Stomach (tissue), 4 donors: ENCODE measurements around the gene ZNF322.

Source experiments
- EP300 ChIP-seq: sonication (generic); formaldehyde crosslinking; IDR thresholded peaks from one replicate; pipeline ENCODE4 v1.6.1; 2017; ENCODE audit warnings: antibody characterized with exemption
- POLR2A ChIP-seq, 4 donors: fragments of 450-650 bp; IDR thresholded peaks; one replicate each; pipeline ENCODE4 v1.6.1; 2016; ENCODE audit warnings: antibody characterized with exemption in 4 of 4, control low read depth in 2 of 4, mild to moderate bottlenecking in 1 of 4, moderate library complexity in 1 of 4
- POLR2AphosphoS5 ChIP-seq, 3 donors: sonication (generic); formaldehyde crosslinking; IDR thresholded peaks; one replicate each; pipeline ENCODE4 v1.6.1; 2016; ENCODE audit warnings: antibody characterized with exemption in 3 of 3
- TF ChIP-seq, protein P1 (sequence below), 7 experiments: fragments of 450-650 bp in 4 of 7; fragments of 200-600 bp in 3 of 7; sonication (generic) in 3 of 7; IDR thresholded peaks; one replicate each; pipeline ENCODE4 v1.5.1; 2016 to 2019; ENCODE audit warnings: antibody characterized with exemption in 7 of 7, control low read depth in 2 of 7, mild to moderate bottlenecking in 1 of 7

DNA sequence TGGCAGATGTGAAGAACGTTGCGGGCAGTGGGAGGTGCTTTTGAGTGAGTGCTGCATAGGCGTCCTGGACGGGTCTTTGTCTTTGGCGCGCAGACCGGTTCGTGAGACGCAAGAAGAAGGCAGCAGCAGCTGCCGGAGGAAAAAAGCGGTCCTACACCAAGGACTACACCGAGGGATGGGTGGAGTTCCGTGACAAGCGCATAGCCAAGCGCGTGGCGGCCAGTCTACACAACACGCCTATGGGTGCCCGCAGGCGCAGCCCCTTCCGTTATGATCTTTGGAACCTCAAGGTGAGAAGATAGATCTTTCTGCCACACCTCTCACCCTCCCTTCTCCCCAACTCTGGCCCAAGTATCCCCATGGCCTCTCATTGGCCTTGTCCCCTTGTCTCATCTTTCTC lies 61.7 kb downstream of the ZNF322 start:
- TF ChIP-seq, protein P1, sequence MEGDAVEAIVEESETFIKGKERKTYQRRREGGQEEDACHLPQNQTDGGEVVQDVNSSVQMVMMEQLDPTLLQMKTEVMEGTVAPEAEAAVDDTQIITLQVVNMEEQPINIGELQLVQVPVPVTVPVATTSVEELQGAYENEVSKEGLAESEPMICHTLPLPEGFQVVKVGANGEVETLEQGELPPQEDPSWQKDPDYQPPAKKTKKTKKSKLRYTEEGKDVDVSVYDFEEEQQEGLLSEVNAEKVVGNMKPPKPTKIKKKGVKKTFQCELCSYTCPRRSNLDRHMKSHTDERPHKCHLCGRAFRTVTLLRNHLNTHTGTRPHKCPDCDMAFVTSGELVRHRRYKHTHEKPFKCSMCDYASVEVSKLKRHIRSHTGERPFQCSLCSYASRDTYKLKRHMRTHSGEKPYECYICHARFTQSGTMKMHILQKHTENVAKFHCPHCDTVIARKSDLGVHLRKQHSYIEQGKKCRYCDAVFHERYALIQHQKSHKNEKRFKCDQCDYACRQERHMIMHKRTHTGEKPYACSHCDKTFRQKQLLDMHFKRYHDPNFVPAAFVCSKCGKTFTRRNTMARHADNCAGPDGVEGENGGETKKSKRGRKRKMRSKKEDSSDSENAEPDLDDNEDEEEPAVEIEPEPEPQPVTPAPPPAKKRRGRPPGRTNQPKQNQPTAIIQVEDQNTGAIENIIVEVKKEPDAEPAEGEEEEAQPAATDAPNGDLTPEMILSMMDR (IDR thresholded peaks at IDR 0.05), result no peak
- no peak for TF ChIP-seq POLR2A (IDR thresholded peaks at IDR 0.05)
- TF ChIP-seq EP300, result no peak
- TF ChIP-seq POLR2AphosphoS5 (IDR thresholded peaks at IDR 0.05), result no peak
